Measurements from ENCODE around the gene SLC7A14. TPM values are rescaled to one million over a fixed set of nuclear protein-coding genes. Genes with fewer than 3 reads are reported as not detected.

SLC7A14 gene
- polyA plus RNA-seq, 3 donors, result not detected

DNA sequence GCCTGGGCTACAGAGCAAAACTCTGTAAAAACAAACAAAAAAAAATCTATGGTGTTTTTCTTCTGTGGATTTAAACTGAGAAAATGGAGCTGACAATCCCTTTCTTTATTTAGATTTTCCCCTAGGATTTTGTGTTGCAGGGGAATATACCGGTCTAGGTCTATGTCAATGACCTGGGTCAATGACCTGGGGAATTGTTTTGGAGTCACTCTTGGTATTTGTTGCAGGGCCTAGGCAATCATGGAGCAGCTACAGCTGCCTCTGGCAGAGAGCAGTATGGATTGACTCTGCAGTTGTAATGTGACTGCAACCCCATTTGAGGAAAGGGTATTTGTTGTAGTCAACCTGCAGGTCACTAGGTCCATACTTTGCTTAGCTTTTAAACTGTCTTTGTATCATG, 37.6 kb upstream of the SLC7A14 start:
- no peaks in the 10 kb centered on the region for H3K27me3 Mint-ChIP-seq (ENCODE audit: low read depth in 3 of 3)
- TF ChIP-seq, protein P1, sequence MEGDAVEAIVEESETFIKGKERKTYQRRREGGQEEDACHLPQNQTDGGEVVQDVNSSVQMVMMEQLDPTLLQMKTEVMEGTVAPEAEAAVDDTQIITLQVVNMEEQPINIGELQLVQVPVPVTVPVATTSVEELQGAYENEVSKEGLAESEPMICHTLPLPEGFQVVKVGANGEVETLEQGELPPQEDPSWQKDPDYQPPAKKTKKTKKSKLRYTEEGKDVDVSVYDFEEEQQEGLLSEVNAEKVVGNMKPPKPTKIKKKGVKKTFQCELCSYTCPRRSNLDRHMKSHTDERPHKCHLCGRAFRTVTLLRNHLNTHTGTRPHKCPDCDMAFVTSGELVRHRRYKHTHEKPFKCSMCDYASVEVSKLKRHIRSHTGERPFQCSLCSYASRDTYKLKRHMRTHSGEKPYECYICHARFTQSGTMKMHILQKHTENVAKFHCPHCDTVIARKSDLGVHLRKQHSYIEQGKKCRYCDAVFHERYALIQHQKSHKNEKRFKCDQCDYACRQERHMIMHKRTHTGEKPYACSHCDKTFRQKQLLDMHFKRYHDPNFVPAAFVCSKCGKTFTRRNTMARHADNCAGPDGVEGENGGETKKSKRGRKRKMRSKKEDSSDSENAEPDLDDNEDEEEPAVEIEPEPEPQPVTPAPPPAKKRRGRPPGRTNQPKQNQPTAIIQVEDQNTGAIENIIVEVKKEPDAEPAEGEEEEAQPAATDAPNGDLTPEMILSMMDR (IDR thresholded peaks at IDR 0.05), result no peak
- no peak for DNase-seq
- Histone ChIP-seq H4K20me1 (ENCODE audit: insufficient read depth, low read length) (no peaks in the 10 kb centered on the region), H3K79me2 (ENCODE audit: insufficient read depth, low read length) (no peaks in the 10 kb centered on the region), H3K27ac (ENCODE audit: low read depth in 1 of 2, low read length in 2 of 2) (no peak overlapping the region), H2AFZ (ENCODE audit: insufficient read depth, low read depth, low read length, poor library complexity, severe bottlenecking) (no peak overlapping the region), H3K4me3 (replicated peaks in 1 of 3; ENCODE audit: low read depth in 2 of 3, low read length in 3 of 3) (no peak overlapping the region), H3K9ac (ENCODE audit: insufficient read depth, low read length, poor library complexity, severe bottlenecking) (no peak overlapping the region), H3K4me2 (replicated peaks; ENCODE audit: extremely low read depth, low read length, poor library complexity, severe bottlenecking) (no peak overlapping the region), H3K9me3 (replicated peaks in 1 of 2; ENCODE audit: control insufficient read depth in 1 of 2, insufficient read depth in 1 of 2, low read length in 2 of 2) (peaks cover 7 to 10% of the 10 kb centered on the region in 2 donors), H3K36me3 (replicated peaks in 1 of 2; ENCODE audit: control insufficient read depth in 1 of 2, insufficient read depth in 2 of 2, low read length in 2 of 2) (no peaks in the 10 kb centered on the region), H3K27me3 (ENCODE audit: control insufficient read depth in 2 of 2, insufficient read depth in 2 of 2, low read length in 2 of 2) (no peaks in the 10 kb centered on the region), H3K4me1 (ENCODE audit: control insufficient read depth in 1 of 2, insufficient read depth in 2 of 2, low read length in 2 of 2) (no peaks in the 10 kb centered on the region)
- no peak overlapping the region for H3K4me3 Mint-ChIP-seq
- WGBS (ENCODE audit: insufficient coverage), result 40% methylated on average over 1 of the region's 1 CpG
- no peaks in the 10 kb centered on the region for H3K4me1 Mint-ChIP-seq
- H3K36me3 Mint-ChIP-seq, result no peaks in the 10 kb centered on the region
- H3K27ac Mint-ChIP-seq, result no peak overlapping the region
- peaks cover 0 to 15% (median 6%) of the 10 kb centered on the region in 7 donors for H3K9me3 Mint-ChIP-seq
- intact Hi-C loops (cut with micrococcal nuclease), result no loop called here

DNA sequence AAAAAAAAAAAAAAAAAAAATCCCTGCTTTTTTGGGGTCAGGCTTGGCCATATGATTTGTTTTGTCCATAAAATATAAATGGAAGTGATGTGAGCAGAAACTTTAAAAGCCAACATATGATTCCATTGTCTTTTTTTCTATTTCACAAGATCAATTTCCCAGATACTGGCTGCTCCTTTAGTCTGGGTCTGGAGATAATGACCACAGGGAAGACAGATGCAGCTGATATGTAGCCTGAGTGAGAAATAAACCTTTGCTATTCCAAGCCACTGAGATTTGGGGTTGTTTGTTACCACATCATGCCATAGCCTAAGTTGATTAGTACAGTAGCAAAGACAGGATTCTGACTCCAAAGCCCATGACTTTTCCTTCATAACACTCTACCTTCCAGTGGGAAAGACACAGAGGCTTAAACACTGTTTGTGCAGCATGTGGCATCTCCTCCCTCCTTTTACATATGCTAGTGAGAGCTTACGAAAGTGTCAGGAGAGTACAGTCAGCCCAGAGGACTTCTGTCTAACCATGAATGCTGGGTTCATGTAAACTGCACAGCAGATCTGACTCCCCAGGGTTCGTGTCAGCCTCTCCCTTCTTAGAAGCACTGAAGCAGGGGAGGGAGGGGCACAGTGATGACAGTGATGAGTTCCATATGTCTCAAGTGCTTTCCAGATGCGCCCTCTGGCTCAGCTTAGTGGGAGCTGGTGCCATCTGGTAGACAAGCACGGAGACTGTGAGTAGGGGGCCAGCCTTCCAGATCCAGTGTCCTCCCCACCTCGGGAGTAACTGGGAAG, 36.7 kb upstream of the SLC7A14 start:
- Histone ChIP-seq H3K4me1 (ENCODE audit: control insufficient read depth in 1 of 2, insufficient read depth in 2 of 2, low read length in 2 of 2) (no peaks in the 10 kb centered on the region), H4K20me1 (ENCODE audit: insufficient read depth, low read length) (no peaks in the 10 kb centered on the region), H3K36me3 (replicated peaks in 1 of 2; ENCODE audit: control insufficient read depth in 1 of 2, insufficient read depth in 2 of 2, low read length in 2 of 2) (no peaks in the 10 kb centered on the region), H3K9me3 (replicated peaks in 1 of 2; ENCODE audit: control insufficient read depth in 1 of 2, insufficient read depth in 1 of 2, low read length in 2 of 2) (peaks cover 7 to 10% of the 10 kb centered on the region in 2 donors), H2AFZ (ENCODE audit: insufficient read depth, low read depth, low read length, poor library complexity, severe bottlenecking) (no peak overlapping the region), H3K4me3 (replicated peaks in 1 of 3; ENCODE audit: low read depth in 2 of 3, low read length in 3 of 3) (no peak overlapping the region), H3K9ac (ENCODE audit: insufficient read depth, low read length, poor library complexity, severe bottlenecking) (no peak overlapping the region), H3K27ac (ENCODE audit: low read depth in 1 of 2, low read length in 2 of 2) (no peak overlapping the region), H3K27me3 (ENCODE audit: control insufficient read depth in 2 of 2, insufficient read depth in 2 of 2, low read length in 2 of 2) (no peaks in the 10 kb centered on the region), H3K4me2 (replicated peaks; ENCODE audit: extremely low read depth, low read length, poor library complexity, severe bottlenecking) (no peak overlapping the region), H3K79me2 (ENCODE audit: insufficient read depth, low read length) (no peaks in the 10 kb centered on the region)
- no peaks in the 10 kb centered on the region for H3K4me1 Mint-ChIP-seq
- no peak overlapping the region for H3K27ac Mint-ChIP-seq
- no peak overlapping the region for H3K4me3 Mint-ChIP-seq
- peaks cover 2 to 15% (median 7%) of the 10 kb centered on the region in 7 donors for H3K9me3 Mint-ChIP-seq
- WGBS (ENCODE audit: insufficient coverage), result 59% methylated on average over 2 of the region's 5 CpGs
- H3K36me3 Mint-ChIP-seq, result no peaks in the 10 kb centered on the region
- peaks cover 0 to 2% (median 0%) of the 10 kb centered on the region in 3 donors for H3K27me3 Mint-ChIP-seq (ENCODE audit: low read depth in 3 of 3)
- intact Hi-C loops (cut with micrococcal nuclease), result no loop called here
- TF ChIP-seq, protein P1 (IDR thresholded peaks at IDR 0.05), result no peak
- DNase-seq, result no peak
